ENCODE data around the gene ANKRD9. TPM values are rescaled to one million over a fixed set of nuclear protein-coding genes. Genes with fewer than 3 reads are reported as not detected.

The ANKRD9 gene
- total RNA-seq, 2 experiments from 2014 or later = 15.2 to 17.5 TPM

DNA sequence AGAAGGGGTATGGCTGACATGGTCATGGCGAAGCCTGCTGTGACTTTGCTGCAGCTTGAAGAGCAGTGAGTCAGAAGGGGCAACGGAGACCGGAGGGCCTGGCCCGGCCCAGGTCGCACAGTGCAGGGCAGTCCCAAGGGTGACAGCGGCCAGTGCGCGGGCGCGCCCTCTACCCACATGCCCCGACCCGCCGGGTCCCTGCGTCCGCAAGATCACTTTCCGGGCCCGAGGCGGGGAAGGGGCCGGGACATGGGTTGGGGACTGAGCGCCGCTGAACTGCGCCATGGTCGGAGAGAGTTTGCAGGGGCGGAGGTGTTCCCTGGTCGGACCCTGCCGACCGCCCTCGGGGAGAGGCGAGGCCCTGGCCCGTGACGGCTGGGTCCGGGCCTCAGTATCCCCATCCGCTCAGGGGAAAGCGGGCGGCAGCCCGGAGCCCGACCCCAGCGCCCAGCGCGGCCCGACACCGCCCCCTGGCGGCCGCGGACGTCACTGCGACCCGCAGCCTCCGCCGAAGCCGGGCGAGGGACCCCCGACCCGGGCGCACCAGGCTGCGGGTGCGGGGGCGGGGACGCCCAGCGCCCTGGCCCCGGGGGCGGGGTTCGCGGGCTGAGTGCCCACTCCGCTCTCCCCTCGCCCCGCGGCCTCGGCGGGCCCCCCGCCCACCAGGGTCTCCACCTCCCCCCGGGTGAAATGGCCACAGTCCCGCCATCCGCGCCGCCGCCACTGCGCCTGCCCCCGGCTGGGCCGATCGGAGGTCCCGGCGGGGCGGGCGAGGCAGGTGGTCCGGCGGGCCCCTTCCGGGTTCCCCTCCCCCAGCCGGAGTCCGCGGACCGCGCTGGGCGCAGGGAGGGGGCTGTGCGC, 7.2 kb upstream of the ANKRD9 start:
- Mint-ChIP-seq H3K36me3 (no peaks in the 10 kb centered on the region), H3K9me3 (no peaks in the 10 kb centered on the region), H3K4me3 (peak overlapping the region; percentile 69), H3K4me1 (ENCODE audit: low read depth) (peaks cover 3% of the 10 kb centered on the region), H3K27me3 (peaks cover 7% of the 10 kb centered on the region), H3K27ac (no peak overlapping the region)
- CTCF ChIA-PET = interaction anchor here (0.6 to 3.3 kb wide), 10 partner anchors 8 to 195 kb away, joined by 3 to 74 read pairs (median 4); no protein-coding TSS in a partner anchor
- POLR2A ChIA-PET = interaction anchor here (0.6 kb wide), 1 partner anchor 26 kb away, joined by 3 read pairs; no protein-coding TSS in a partner anchor
- DNase-seq = peak; percentile 70
- intact Hi-C loops (cut with micrococcal nuclease) = loop anchor here (1.0 kb wide), 1 partner anchor 78 kb away; no protein-coding TSS in a partner anchor

DNA sequence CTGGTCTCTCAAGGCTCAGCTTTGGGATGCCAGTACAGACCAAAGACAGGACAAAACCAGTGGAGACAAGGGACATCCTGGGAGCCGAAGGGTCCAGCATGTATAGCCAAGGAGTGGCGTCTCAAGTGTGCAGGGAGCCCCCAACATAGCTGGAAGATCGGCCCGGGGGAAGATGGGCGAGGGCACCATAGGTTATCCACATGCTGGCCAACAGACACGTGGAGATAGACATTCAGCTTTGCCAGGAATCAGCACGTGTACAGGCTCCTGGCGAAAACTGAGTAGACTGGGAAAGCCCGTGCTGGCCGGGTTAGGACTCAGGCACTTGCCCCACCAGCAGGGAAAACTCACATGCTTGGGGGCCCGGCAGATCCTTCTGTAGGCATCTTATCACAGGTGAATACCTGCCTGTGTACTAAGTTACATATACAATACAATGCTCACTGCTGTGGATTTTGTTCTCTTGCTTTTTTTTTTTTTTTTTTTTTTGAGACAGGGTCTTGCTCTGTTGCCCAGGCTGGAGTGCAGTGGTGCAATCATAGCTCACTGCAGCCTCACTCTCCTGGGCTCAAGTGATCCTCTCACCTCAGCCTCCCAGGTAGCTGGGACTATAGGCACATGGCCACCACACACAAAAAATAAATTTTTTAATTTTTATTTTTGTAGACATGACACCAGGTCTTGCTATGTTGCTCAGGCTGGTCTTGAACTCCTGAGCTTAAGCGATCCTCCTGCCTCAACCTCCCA, 5.6 kb upstream of the ANKRD9 start:
- POLR2A ChIA-PET = no interaction called here
- no peaks in the 10 kb centered on the region for H3K36me3 Mint-ChIP-seq
- intact Hi-C loops (cut with micrococcal nuclease) = no loop called here
- no peak overlapping the region for H3K27ac Mint-ChIP-seq
- H3K27me3 Mint-ChIP-seq = peaks cover 7% of the 10 kb centered on the region
- CTCF ChIA-PET = interaction anchor here (1.0 to 3.3 kb wide), 3 partner anchors 9 to 78 kb away, joined by 5 to 74 read pairs (median 15); no protein-coding TSS in a partner anchor
- H3K9me3 Mint-ChIP-seq = no peaks in the 10 kb centered on the region
- H3K4me3 Mint-ChIP-seq = no peak overlapping the region
- DNase-seq = no peak
- peaks cover 13% of the 10 kb centered on the region for H3K4me1 Mint-ChIP-seq (ENCODE audit: low read depth)

DNA sequence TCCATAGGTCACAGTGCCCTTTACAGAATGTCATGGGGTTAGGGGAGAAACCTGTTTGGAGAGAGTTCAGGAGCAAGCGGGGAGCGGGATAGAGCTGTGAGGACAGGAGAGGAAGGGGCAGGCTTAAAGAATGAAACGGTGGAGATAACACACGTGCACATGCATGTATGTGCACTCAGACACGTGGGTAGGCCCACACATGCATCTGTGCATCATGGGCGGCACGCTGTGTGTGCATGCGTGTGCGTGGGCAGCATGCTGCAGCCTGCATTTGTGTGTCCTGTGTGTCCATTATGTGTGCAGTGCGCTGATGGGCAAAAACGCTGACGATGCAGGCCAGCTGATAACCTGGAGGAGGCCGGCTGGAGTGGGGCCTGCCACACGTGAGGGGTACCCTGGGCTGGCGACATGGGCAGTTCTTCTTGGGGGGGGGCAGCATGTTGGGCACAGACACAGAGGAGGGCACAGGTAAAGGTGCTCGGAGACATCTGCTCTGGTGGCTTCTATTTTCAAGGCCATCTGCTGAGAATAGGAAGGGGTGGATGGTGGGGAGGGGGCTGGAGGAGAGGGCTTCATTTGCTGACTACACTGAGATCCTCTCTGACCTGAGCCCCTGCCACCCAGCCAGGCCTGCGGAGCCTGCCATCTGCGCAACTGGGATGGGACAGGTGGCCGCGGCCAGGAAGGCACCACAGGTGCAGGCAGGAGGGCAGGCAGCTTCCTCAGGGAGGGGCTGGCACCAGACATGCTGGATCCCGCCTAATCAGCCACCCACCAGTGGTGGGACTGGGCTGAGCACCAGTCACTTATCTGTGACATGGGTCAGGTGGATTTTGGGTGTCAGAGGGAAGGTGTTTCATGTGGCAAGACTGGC, 4.6 kb upstream of the ANKRD9 start:
- H3K27ac Mint-ChIP-seq = no peak overlapping the region
- intact Hi-C loops (cut with micrococcal nuclease) = no loop called here
- H3K27me3 Mint-ChIP-seq = peaks cover 7% of the 10 kb centered on the region
- H3K36me3 Mint-ChIP-seq = no peaks in the 10 kb centered on the region
- ChIA-PET POLR2A (no interaction called here), CTCF (interaction anchor here (3.1 to 3.3 kb wide), 2 partner anchors 10 to 77 kb away, joined by 15 to 74 read pairs; no protein-coding TSS in a partner anchor)
- H3K9me3 Mint-ChIP-seq = no peaks in the 10 kb centered on the region
- no peak overlapping the region for H3K4me3 Mint-ChIP-seq
- H3K4me1 Mint-ChIP-seq (ENCODE audit: low read depth) = peaks cover 13% of the 10 kb centered on the region
- DNase-seq = no peak

DNA sequence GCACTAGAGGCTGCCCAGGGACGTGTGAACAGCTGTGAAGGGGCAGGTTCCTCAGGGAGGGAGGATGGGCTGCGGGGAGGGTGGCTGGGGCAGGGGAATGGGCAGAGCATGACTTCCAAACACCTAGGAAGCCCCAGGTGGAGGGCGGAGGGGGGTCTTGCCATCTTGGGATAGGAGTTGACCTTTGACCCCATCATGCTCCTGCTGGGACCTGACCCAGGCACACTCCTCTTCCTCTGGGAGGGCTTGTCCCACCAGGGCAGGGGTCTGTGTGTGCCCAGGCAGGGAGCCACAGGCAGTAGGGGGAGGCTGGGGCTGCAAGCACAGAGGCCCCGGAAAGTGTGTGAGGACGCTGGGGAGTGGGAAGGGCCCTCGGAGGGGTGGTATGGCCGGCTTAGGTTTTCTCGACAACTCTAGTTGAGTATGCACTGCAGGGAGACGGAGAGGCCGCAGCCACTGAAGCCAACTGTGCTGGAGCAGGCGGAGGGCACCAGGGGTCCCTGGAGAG, 3.3 kb upstream of the ANKRD9 start:
- H3K36me3 Mint-ChIP-seq = no peaks in the 10 kb centered on the region
- H3K27me3 Mint-ChIP-seq = peaks cover 7% of the 10 kb centered on the region
- POLR2A ChIA-PET = no interaction called here
- no peak overlapping the region for H3K27ac Mint-ChIP-seq
- no peak overlapping the region for H3K4me3 Mint-ChIP-seq
- CTCF ChIA-PET = interaction anchor here (0.9 kb wide), 1 partner anchor 75 kb away, joined by 4 read pairs; no protein-coding TSS in a partner anchor
- intact Hi-C loops (cut with micrococcal nuclease) = no loop called here
- H3K4me1 Mint-ChIP-seq (ENCODE audit: low read depth) = peaks cover 13% of the 10 kb centered on the region
- no peaks in the 10 kb centered on the region for H3K9me3 Mint-ChIP-seq
- DNase-seq = no peak

DNA sequence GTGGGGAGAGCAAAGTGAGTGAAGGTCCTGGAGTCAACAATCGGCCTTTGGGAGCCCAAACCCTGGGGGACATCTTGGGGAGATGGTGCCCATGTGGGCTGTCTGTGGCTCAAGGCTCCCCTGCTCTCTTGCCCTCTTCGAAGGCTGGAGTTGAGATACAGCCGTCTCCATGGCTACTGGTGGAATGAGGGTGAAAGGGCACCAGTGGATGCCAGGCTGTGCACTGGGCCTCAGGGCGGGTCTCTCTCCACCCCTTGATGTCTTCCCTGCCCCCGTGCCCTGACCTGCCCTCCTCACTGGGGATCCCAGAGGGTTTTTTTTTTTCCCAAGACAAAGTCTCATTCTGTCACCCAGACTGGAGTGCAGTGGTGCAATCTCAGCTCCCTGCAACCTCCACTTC, 2.0 kb upstream of the ANKRD9 start:
- Mint-ChIP-seq H3K36me3 (peaks cover 2% of the 10 kb centered on the region), H3K4me1 (ENCODE audit: low read depth) (peaks cover 13% of the 10 kb centered on the region), H3K4me3 (no peak overlapping the region), H3K27me3 (peaks cover 3% of the 10 kb centered on the region), H3K9me3 (no peaks in the 10 kb centered on the region), H3K27ac (no peak overlapping the region)
- intact Hi-C loops (cut with micrococcal nuclease) = no loop called here
- ChIA-PET POLR2A (interaction anchor here (0.9 kb wide), 1 partner anchor 12 kb away, joined by 3 read pairs; no protein-coding TSS in a partner anchor), CTCF (interaction anchor here (2.3 kb wide), 1 partner anchor 13 kb away, joined by 18 read pairs; no protein-coding TSS in a partner anchor)
- no peak for DNase-seq

DNA sequence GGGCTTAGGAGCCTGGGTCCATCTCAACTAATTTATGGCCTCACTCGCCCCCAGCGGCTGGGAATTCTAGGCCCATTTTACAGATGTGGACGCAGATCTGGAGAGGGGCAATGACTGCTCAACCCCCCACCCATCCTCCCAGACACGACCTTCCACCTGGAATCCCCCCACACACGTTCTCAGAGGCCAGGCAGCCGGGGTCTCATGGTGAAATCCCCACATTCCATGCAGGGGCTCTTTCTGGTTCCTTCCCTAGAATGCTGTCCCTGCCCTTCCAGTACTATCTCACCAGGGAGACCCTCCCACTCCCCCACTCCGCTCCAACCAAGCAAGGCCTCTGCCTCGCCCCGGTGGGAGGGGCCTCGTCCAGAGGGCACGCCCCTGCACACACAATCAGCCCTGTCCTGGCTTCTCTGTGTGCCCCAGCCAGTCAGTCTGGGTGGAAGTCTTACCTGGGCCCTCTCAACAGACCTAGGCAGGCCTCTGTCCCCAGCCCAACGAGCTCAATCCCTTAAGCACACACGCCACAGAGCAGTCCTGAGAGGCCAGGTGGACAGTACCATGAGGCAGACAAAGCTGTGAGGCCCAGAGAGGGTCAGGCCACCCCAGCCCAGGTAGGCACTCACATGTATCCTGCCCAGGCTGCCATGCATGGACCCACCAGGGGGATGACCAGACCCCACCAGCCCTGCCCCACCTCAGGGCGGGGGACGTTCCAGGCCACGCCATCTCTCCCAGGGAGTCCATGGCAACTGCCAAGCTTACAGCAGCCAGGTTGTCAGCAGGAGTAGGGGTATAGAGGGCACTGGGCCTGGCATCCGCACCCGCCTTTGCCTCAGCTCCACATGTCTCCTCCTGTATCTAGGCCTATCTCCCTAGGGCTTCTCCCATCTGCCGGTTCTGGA, 1.3 kb upstream of the ANKRD9 start:
- Mint-ChIP-seq H3K36me3 (peaks cover 4% of the 10 kb centered on the region), H3K9me3 (no peaks in the 10 kb centered on the region), H3K27me3 (no peaks in the 10 kb centered on the region), H3K27ac (peak overlapping the region; percentile 18), H3K4me3 (peak overlapping the region; percentile 78), H3K4me1 (ENCODE audit: low read depth) (peaks cover 10% of the 10 kb centered on the region)
- intact Hi-C loops (cut with micrococcal nuclease) = no loop called here
- ChIA-PET POLR2A (interaction anchor here (0.7 to 0.9 kb wide), 2 partner anchors 13 to 822 kb away, joined by 3 read pairs; no protein-coding TSS in a partner anchor), CTCF (interaction anchor here (2.3 kb wide), 1 partner anchor 13 kb away, joined by 18 read pairs; no protein-coding TSS in a partner anchor)
- DNase-seq = peak; percentile 41

DNA sequence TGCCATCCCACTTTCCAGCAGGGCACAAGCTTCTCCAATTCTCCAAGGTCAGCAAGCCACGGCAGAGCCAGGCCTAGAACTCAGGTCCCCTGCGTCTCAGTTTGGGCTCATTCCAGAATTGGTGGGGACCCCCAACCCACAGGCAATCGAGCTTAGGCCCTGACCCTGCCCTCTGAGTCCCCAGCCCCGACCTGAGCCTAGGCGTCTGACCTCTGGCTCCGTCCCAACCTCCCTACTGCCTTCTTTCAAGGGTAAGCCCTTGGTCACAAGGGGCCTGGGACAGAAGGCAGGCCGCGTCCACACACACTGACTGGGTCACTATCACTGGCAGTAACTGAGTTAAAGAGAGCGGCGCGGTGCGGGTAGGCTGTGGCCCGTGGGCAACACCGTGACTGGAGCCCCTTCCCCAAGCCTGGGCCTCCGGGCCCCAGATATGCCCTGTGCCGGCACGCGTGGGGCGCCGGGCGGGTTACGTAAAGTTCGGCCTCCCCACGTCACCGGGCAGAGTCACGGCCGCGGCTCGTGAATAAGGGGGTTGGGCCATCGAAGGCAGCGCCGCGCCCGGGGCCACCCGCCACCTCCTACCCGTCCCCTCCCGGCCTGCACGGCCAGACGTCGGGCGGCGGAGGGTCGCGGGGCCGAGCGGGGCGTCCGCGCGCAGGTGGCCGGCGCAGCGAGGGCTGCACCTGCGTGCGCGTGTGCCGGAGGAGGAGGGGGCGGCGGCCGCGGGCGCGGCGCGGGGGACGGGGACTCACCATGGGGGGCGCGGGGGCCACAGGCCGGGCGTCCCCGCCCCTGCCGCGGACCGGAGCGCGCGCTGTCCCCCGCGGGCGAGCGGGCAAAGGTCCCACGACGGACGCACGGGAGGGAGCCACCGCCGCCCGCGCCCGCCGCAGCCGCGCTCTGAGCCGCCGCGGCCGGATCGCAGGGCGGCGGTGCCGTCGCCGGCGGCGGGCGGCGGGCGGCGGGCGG, 516 bp downstream of the ANKRD9 start:
- Mint-ChIP-seq H3K4me3 (peak overlapping the region; percentile 52), H3K9me3 (no peaks in the 10 kb centered on the region), H3K4me1 (ENCODE audit: low read depth) (peaks cover 10% of the 10 kb centered on the region), H3K27ac (no peak overlapping the region), H3K36me3 (peaks cover 4% of the 10 kb centered on the region), H3K27me3 (no peaks in the 10 kb centered on the region)
- CTCF ChIA-PET = interaction anchor here (0.9 to 2.3 kb wide), 3 partner anchors 14 to 71 kb away, joined by 4 to 18 read pairs (median 4); no protein-coding TSS in a partner anchor
- intact Hi-C loops (cut with micrococcal nuclease) = loop anchor here (1.0 to 10.0 kb wide), 2 partner anchors 144 to 191 kb away; partner anchors contain the start of genes CINP and TECPR2
- POLR2A ChIA-PET = interaction anchor here (0.7 to 1.4 kb wide), 3 partner anchors 9 to 192 kb away, joined by 3 to 4 read pairs (median 3); no protein-coding TSS in a partner anchor
- peak; percentile 39 for DNase-seq

DNA sequence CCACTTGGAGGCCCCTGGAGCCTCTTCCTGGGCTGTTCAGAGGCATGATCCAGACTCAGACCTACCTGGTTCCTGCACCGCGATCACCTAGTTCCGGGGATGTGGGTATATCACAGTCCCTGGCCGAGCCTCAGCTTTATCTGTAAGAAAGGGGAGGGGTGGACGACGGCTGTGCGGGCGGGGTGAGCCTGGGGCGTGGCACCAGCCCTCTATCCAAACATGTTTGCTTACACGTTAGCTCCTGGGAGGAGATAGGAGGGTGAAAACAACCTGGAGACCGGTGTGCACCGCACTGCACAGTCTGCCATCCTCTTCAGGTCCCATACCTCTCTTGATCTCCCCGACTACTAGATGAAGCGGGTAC, 1.2 kb downstream of the ANKRD9 start:
- peaks cover 4% of the 10 kb centered on the region for H3K36me3 Mint-ChIP-seq
- POLR2A ChIA-PET = interaction anchor here (1.4 kb wide), 1 partner anchor 114 kb away, joined by 3 read pairs; no protein-coding TSS in a partner anchor
- no peak for DNase-seq
- no peak overlapping the region for H3K27ac Mint-ChIP-seq
- H3K27me3 Mint-ChIP-seq = no peaks in the 10 kb centered on the region
- CTCF ChIA-PET = interaction anchor here (0.6 to 1.4 kb wide), 3 partner anchors 8 to 791 kb away, joined by 3 to 6 read pairs (median 4); no protein-coding TSS in a partner anchor
- H3K4me3 Mint-ChIP-seq = peak overlapping the region; percentile 52
- peaks cover 14% of the 10 kb centered on the region for H3K4me1 Mint-ChIP-seq (ENCODE audit: low read depth)
- intact Hi-C loops (cut with micrococcal nuclease) = loop anchor here (10.0 kb wide), 1 partner anchor 144 kb away; the partner anchor contains the start of genes CINP and TECPR2
- no peaks in the 10 kb centered on the region for H3K9me3 Mint-ChIP-seq

DNA sequence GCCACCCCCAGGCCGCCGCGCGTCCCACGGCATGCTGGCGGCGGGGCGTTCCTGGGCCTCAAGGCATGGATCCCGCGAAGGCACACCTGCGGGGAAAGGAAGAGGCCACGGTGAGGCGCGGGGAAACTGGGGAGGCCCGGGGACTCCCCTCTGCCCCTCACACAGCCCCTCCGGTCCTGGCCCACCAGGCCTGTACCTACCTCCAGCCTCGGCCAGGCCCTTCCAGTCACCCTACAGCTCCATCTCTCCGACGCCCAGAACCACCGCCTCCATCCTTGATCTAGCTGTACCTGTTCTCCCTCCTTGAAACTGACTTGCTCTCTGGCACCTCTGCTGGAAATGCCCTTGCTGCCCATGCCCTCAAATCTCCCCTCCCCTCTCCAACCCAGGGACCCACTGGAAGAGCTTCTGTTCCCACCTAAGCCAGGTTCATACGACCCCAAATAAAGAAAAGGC, 1.7 kb downstream of the ANKRD9 start:
- Mint-ChIP-seq H3K36me3 (peaks cover 4% of the 10 kb centered on the region), H3K27ac (no peak overlapping the region), H3K4me3 (no peak overlapping the region), H3K4me1 (ENCODE audit: low read depth) (peaks cover 14% of the 10 kb centered on the region), H3K9me3 (no peaks in the 10 kb centered on the region), H3K27me3 (no peaks in the 10 kb centered on the region)
- ChIA-PET CTCF (interaction anchor here (0.6 to 1.4 kb wide), 3 partner anchors 8 to 790 kb away, joined by 3 to 6 read pairs (median 4); no protein-coding TSS in a partner anchor), POLR2A (interaction anchor here (1.4 kb wide), 1 partner anchor 113 kb away, joined by 3 read pairs; no protein-coding TSS in a partner anchor)
- DNase-seq = no peak
- intact Hi-C loops (cut with micrococcal nuclease) = loop anchor here (10.0 kb wide), 1 partner anchor 143 kb away; the partner anchor contains the start of genes CINP and TECPR2

All from activated CD4-positive, alpha-beta memory T cell treated with anti-CD3 and anti-CD28 coated beads for 36 hours (primary cell).